Thyroid gland (tissue), 4 donors: ENCODE measurements around the gene KIAA0232. TPM values are rescaled to one million over a fixed set of nuclear protein-coding genes. Genes with fewer than 3 reads are reported as not detected.
"Not testable (repeated sequence)": the region's sequence is repeated elsewhere in the genome, so short reads cannot be mapped to it uniquely, and the experiment has no call there.

ENCODE experiments used
- DNase-seq, 2 donors: peaks; one replicate each; pipeline ENCODE4 v3.0.0-alpha.2; 2019
- H3K27ac ChIP-seq, 3 donors: fragments of 200-600 bp; sonication (generic); 1 replicate in 2 of 3; 2 replicates in 1 of 3; pipeline ENCODE4 v1.5.1; 2016 to 2019; ENCODE audit warnings: mild to moderate bottlenecking in 1 of 3, moderate library complexity in 1 of 3
- H3K27me3 ChIP-seq: fragments of 200-600 bp; sonication (generic); one replicate; pipeline ENCODE4 v1.5.1; 2019
- H3K36me3 ChIP-seq, 2 donors: fragments of 200-600 bp; sonication (generic); one replicate each; pipeline ENCODE4 v1.5.1; 2016 to 2019
- H3K4me1 ChIP-seq, 2 donors: fragments of 200-600 bp; sonication (generic); one replicate each; pipeline ENCODE4 v1.5.1; 2017 to 2019
- H3K4me3 ChIP-seq, 3 donors: fragments of 200-600 bp; sonication (generic); replicated peaks in 1 of 3; 1 replicate in 2 of 3; 2 replicates in 1 of 3; pipeline ENCODE4 v1.5.1; 2016; ENCODE audit warnings: mild to moderate bottlenecking in 1 of 3
- H3K9me3 ChIP-seq: fragments of 200-600 bp; sonication (generic); one replicate; pipeline ENCODE4 v1.5.1; 2017
- POLR2A ChIP-seq, 2 donors: fragments of 450-650 bp; IDR thresholded peaks; one replicate each; pipeline ENCODE4 v1.6.1; 2017; ENCODE audit warnings: antibody characterized with exemption in 2 of 2, mild to moderate bottlenecking in 2 of 2, moderate library complexity in 1 of 2
- WGBS, 2 donors: methylation state at CpG; one replicate each; pipeline ENCODE4 v1.1.5; 2017; 5-methylcytosine and 5-hydroxymethylcytosine counted together
- intact Hi-C: fragments of 100-400 bp; cut with DNase I; formaldehyde crosslinking; loops from one replicate; pipeline ENCODE4 v1.15.1; 2023
- total RNA-seq, 4 donors: library from RNA; depleted of rRNA; stranded (reverse); fragments of >200 nt; gene quantifications; one replicate each; pipeline ENCODE4 v1.2.3, GENCODE V29; 2016
- TF ChIP-seq, protein P1 (sequence below), 6 experiments: fragments of 200-600 bp in 3 of 6; fragments of 450-650 bp in 3 of 6; sonication (generic) in 3 of 6; IDR thresholded peaks; one replicate each; pipeline ENCODE4 v1.5.1; 2016 to 2019; ENCODE audit warnings: antibody characterized with exemption in 6 of 6, mild to moderate bottlenecking in 2 of 6, inconsistent platforms in 1 of 6, moderate library complexity in 1 of 6

KIAA0232 gene
- total RNA-seq, 4 donors from 2014 or later: 37.1 to 73.2 (median 50.6) TPM

DNA sequence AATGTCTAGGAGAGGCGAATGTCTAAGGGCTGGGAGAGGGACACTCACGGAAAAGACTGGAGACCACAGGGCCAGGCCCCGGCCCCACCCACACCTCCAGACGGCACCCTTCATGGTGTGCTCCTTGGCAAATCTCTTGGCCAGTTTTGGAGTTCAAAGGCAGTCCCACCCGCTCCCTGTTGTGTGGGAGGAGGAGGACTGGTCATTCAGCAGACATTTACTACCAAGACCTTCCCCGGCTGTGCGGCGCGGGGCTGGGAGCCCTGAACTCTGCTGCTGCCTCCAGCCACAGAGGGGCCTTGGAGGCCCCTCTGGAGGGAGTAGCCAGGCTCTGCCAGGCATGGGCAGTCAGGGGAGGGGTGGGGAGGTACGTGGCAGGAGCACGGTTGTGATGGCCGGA lies 118.4 kb downstream of the KIAA0232 start:
- Histone ChIP-seq H3K36me3 (no peaks in the 10 kb centered on the region), H3K9me3 (no peaks in the 10 kb centered on the region), H3K4me1 (peaks cover 11 to 19% of the 10 kb centered on the region in 2 donors), H3K27ac (no peak overlapping the region), H3K27me3 (no peaks in the 10 kb centered on the region), H3K4me3 (no peak overlapping the region)
- 86 to 91% methylated on average over 7 to 12 of the region's 12 CpGs for WGBS, 2 donors
- TF ChIP-seq, protein P1, sequence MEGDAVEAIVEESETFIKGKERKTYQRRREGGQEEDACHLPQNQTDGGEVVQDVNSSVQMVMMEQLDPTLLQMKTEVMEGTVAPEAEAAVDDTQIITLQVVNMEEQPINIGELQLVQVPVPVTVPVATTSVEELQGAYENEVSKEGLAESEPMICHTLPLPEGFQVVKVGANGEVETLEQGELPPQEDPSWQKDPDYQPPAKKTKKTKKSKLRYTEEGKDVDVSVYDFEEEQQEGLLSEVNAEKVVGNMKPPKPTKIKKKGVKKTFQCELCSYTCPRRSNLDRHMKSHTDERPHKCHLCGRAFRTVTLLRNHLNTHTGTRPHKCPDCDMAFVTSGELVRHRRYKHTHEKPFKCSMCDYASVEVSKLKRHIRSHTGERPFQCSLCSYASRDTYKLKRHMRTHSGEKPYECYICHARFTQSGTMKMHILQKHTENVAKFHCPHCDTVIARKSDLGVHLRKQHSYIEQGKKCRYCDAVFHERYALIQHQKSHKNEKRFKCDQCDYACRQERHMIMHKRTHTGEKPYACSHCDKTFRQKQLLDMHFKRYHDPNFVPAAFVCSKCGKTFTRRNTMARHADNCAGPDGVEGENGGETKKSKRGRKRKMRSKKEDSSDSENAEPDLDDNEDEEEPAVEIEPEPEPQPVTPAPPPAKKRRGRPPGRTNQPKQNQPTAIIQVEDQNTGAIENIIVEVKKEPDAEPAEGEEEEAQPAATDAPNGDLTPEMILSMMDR (IDR thresholded peaks at IDR 0.05): no peak
- TF ChIP-seq POLR2A (IDR thresholded peaks at IDR 0.05): no peak
- intact Hi-C loops: loop anchor here (10.0 kb wide), 2 partner anchors 144 to 174 kb away; partner anchors contain the start of gene TADA2B
- no peak for DNase-seq

DNA sequence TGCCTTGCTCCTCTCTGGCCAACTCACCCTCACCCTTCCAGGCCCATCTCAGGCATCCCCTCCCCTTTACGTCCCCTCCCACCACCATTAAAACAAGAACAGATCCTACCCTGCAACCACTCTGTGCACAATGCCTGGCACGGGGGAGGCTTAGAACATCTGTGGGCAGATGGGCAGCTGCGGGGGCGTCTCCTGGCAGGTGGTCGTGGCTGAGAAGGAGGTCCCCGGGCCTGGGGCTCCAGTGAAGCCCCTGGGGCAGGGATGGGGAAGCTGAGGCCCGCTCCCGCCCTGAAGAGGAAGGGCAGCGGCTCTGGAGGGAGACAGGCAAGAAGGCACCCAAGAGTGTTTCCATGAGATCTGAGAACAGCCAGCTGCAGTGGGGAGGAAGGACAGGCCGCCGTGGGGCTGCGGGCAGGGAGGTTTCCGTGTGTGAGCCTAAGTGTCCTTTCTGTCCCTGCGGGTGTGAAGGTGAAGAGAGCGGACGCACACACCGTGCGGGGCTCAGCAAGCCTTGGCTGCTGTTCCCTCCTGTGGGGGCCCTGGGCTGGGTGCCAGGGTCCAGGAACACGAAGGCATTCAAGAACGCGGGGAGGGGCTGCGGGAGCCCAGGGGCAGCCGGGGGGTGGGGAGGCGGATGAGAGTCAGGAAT lies 119.3 kb downstream of the KIAA0232 start:
- H3K9me3 ChIP-seq: no peaks in the 10 kb centered on the region
- peak in 1 of 2 donors; percentile 6 for TF ChIP-seq POLR2A (IDR thresholded peaks at IDR 0.05)
- TF ChIP-seq, protein P1 (IDR thresholded peaks at IDR 0.05): no peak
- intact Hi-C loops: loop anchor here (10.0 kb wide), 2 partner anchors 143 to 173 kb away; partner anchors contain the start of gene TADA2B
- peak; percentile 73 to 80 for DNase-seq
- no peaks in the 10 kb centered on the region for H3K27me3 ChIP-seq
- no peaks in the 10 kb centered on the region for H3K36me3 ChIP-seq
- H3K4me3 ChIP-seq: no peak overlapping the region
- 49 to 51% methylated on average over 23 to 24 of the region's 24 CpGs for WGBS, 2 donors
- H3K4me1 ChIP-seq: peaks cover 11 to 19% of the 10 kb centered on the region in 2 donors
- peak overlapping the region; percentile 76 to 88 (median 82) for H3K27ac ChIP-seq

DNA sequence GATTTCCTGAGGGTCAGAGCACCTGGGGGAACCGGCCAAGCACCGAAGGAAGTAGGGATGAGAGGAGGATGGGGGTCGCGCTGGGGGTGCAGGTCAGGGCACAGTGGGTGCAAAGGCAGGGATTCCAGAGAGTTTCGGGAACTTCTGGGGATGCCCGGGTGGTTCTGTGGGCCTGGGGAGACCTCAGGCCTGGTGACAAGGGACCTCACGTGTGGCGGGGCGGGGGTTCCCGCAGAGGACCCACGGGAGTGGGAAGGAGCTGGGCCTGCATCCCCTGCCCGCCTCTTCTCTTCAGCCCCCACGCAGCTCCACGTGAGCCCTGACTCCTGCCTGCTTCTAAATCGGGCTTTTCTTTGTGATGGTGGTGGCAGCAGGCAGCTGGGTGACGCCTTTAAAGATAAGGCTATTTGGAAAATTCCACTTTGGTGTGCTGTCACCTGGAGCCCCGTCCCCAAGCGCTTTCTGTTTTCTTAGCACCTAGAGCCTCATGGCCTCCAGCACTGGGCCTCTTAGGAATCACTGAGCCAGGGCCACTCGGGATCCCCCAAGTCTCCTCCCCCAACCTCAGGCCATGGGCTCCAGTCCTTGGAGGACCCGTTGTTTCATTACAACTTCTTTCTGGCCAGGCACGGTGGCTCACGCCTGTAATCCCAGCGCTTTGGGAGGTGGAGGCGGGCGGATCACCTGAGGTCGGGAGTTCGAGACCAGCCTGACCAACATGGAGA lies 120.0 kb downstream of the KIAA0232 start:
- TF ChIP-seq, protein P1 (IDR thresholded peaks at IDR 0.05): no peak
- TF ChIP-seq POLR2A (IDR thresholded peaks at IDR 0.05): no peak
- intact Hi-C loops: loop anchor here (10.0 kb wide), 2 partner anchors 142 to 172 kb away; partner anchors contain the start of gene TADA2B
- 37 to 44% methylated on average over 22 to 27 of the region's 27 CpGs for WGBS, 2 donors

DNA sequence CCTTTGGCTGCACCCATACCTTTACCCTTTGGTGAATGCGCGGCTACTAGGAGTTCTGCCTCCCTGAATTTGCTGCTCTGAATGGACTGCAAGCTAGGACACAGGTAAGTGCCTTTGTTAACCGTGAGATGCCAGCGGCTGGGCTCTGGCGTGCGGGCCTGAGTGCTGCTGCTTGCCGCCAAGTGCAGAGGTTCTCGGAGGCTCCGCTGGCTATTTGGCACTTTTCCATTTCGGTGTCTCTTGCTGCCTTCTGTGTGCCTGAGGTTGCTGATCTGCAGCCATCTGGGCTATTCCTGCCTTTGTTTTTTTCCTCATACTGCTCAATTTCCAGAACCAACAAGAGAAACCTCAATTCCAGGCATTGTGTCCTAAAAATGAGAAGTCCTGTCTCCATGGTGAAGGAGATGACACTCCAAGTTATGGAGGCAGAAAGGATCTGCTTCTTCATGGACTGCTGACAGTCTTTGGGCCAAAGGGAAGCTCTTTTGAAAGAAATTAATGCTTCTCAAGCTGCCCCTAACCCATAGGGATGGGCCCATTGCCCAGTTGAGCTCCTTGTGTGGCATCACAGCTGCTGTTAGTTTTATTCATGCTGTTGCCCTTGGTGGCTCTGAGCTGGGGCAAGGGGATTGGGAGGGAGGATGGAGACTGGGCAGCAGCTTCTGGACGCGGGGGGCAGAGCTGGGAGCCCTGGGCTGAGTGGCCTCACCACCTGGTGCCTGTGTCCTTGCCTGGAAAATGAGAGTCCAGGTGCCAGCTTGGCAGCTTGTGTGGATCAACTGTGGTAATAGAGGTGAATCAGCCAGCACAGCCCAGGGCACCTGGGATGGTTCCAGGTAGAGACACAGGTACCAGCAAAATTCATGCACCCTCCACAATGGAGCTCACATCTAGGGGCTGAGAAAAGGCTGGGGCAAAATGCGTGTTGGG lies 123.3 kb downstream of the KIAA0232 start:
- no peak for TF ChIP-seq POLR2A (IDR thresholded peaks at IDR 0.05)
- TF ChIP-seq, protein P1 (IDR thresholded peaks at IDR 0.05): no peak
- no peaks in the 10 kb centered on the region for H3K36me3 ChIP-seq
- H3K4me1 ChIP-seq: peaks cover 20 to 39% of the 10 kb centered on the region in 2 donors
- H3K4me3 ChIP-seq: no peak overlapping the region
- DNase-seq: peak; percentile 87 to 90
- 45 to 59% methylated on average over 13 of the region's 13 CpGs for WGBS, 2 donors
- H3K27me3 ChIP-seq: no peaks in the 10 kb centered on the region
- no peak overlapping the region for H3K27ac ChIP-seq
- H3K9me3 ChIP-seq: no peaks in the 10 kb centered on the region
- intact Hi-C loops: loop anchor here (10.0 kb wide), 2 partner anchors 139 to 169 kb away; partner anchors contain the start of gene TADA2B

More for the DNA sequence above, 120.0 kb downstream of the KIAA0232 start:
- H3K36me3 ChIP-seq: no peaks in the 10 kb centered on the region
- no peak overlapping the region for H3K4me3 ChIP-seq
- H3K9me3 ChIP-seq: no peaks in the 10 kb centered on the region
- H3K27ac ChIP-seq: peak overlapping the region; percentile 76 to 88 (median 82)
- DNase-seq: peak; percentile 88 to 92
- H3K4me1 ChIP-seq: peaks cover 11 to 19% of the 10 kb centered on the region in 2 donors
- H3K27me3 ChIP-seq: no peaks in the 10 kb centered on the region

DNA sequence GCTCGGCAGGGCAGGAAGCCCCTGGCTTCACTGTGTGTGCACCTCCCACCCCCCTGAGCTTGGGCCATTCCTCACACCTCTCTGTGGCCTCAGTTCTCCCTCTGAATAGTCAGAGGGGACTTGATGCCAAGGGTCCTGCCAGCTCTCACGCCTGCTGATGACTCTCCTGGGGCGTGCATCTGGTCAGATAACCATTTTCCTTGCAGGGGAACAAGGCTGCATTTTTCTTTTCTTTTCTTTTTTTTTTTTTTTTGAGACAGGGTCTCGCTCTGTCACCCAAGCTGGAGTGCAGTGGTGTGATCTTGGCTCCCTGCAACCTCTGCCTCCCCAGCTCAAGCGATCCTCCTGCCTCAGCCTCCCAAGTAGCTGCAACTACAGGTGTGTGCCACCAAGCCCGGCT lies 124.0 kb downstream of the KIAA0232 start:
- H3K27ac ChIP-seq, H3K27me3 ChIP-seq, H3K9me3 ChIP-seq, H3K4me3 ChIP-seq, DNase-seq, H3K36me3 ChIP-seq: not testable (repeated sequence)
- 94 to 95% methylated on average over 6 of the region's 6 CpGs for WGBS, 2 donors
- peaks cover 20 to 45% of the 10 kb centered on the region in 2 donors for H3K4me1 ChIP-seq
- intact Hi-C loops: loop anchor here (10.0 kb wide), 2 partner anchors 138 to 168 kb away; partner anchors contain the start of gene TADA2B
